BLaER1 (cell line): ENCODE measurements around the gene LILRA2.
A peak's percentile ranks its signal among the peaks of the same experiment; 100 is the strongest.
"Not testable (repeated sequence)": the region's sequence is repeated elsewhere in the genome, so short reads cannot be mapped to it uniquely, and the experiment has no call there.

Source experiments
- H3K27ac ChIP-seq: shearing (Covaris generic); formaldehyde crosslinking; 2 replicates; pipeline ENCODE4 v1.8.1; 2022
- H3K27me3 ChIP-seq: shearing (Covaris generic); formaldehyde crosslinking; 2 replicates; pipeline ENCODE4 v1.8.1; 2022
- H3K36me3 ChIP-seq: shearing (Covaris generic); formaldehyde crosslinking; 2 replicates; pipeline ENCODE4 v1.8.1; 2022
- H3K4me1 ChIP-seq: shearing (Covaris generic); formaldehyde crosslinking; 2 replicates; pipeline ENCODE4 v1.8.1; 2022
- H3K4me2 ChIP-seq: shearing (Covaris generic); formaldehyde crosslinking; 2 replicates; pipeline ENCODE4 v1.8.1; 2022
- H3K4me3 ChIP-seq: shearing (Covaris generic); formaldehyde crosslinking; 2 replicates; pipeline ENCODE4 v1.8.1; 2022
- H3K9ac ChIP-seq: shearing (Covaris generic); formaldehyde crosslinking; 2 replicates; pipeline ENCODE4 v1.8.1; 2022
- H3K9me3 ChIP-seq: shearing (Covaris generic); formaldehyde crosslinking; 2 replicates; pipeline ENCODE4 v1.8.1; 2022
- H4K20me1 ChIP-seq: shearing (Covaris generic); formaldehyde crosslinking; 2 replicates; pipeline ENCODE4 v1.8.1; 2022
- Cebpa-rat ChIP-seq: shearing (Covaris generic); IDR thresholded peaks from 2 replicates; pipeline ENCODE4 v1.8.1; 2022

Gene LILRA2

GRCh38 chr19:54561840-54562239 lies 11.8 kb upstream of the LILRA2 start:
- Histone ChIP-seq H3K9me3 (no peaks in the 10 kb centered on the region), H3K27me3 (no peaks in the 10 kb centered on the region), H4K20me1 (no peaks in the 10 kb centered on the region), H3K4me2 (peak overlapping the region; percentile 33; the same call in 1 of the 2 replicates), H3K4me3 (no peak overlapping the region), H3K27ac (no peak overlapping the region), H3K4me1 (peaks cover 14% of the 10 kb centered on the region; the same call in 1 of the 2 replicates), H3K9ac (no peak overlapping the region), H3K36me3 (no peaks in the 10 kb centered on the region)
- TF ChIP-seq Cebpa-rat = no peak

DNA sequence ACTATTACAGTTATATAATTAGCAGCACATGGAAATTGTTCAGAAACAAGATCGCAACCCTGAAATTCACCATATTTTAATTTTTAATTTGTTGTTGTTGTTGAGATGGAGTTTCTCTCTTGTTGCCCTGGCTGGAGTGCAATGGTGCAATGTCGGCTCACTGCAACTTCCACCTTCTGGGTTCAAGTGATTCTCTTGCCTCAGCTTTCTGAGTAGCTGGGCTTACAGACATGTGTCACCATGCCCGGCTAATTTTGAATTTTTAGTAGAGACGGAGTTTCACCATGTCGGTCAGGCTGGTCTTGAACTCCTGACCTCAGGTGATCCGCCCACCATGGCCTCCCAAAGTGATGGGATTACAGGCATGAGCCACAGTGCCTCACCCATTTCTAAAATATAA lies 10.4 kb upstream of the LILRA2 start:
- H3K27me3 ChIP-seq, H3K4me2 ChIP-seq, H3K4me3 ChIP-seq, H3K9ac ChIP-seq, H3K9me3 ChIP-seq, H3K36me3 ChIP-seq, H3K27ac ChIP-seq, H4K20me1 ChIP-seq: not testable (repeated sequence)
- H3K4me1 ChIP-seq = peaks cover 22% of the 10 kb centered on the region

GRCh38 chr19:54570316-54570715 lies 3.3 kb upstream of the LILRA2 start:
- Histone ChIP-seq H3K27me3 (no peaks in the 10 kb centered on the region), H3K4me2 (no peak overlapping the region), H3K36me3 (peaks cover 7% of the 10 kb centered on the region; the same call in 1 of the 2 replicates), H3K4me1 (peaks cover 74% of the 10 kb centered on the region), H3K9me3 (no peaks in the 10 kb centered on the region), H3K4me3 (no peak overlapping the region), H4K20me1 (no peaks in the 10 kb centered on the region), H3K27ac (no peak overlapping the region), H3K9ac (no peak overlapping the region)
- no peak for TF ChIP-seq Cebpa-rat

DNA sequence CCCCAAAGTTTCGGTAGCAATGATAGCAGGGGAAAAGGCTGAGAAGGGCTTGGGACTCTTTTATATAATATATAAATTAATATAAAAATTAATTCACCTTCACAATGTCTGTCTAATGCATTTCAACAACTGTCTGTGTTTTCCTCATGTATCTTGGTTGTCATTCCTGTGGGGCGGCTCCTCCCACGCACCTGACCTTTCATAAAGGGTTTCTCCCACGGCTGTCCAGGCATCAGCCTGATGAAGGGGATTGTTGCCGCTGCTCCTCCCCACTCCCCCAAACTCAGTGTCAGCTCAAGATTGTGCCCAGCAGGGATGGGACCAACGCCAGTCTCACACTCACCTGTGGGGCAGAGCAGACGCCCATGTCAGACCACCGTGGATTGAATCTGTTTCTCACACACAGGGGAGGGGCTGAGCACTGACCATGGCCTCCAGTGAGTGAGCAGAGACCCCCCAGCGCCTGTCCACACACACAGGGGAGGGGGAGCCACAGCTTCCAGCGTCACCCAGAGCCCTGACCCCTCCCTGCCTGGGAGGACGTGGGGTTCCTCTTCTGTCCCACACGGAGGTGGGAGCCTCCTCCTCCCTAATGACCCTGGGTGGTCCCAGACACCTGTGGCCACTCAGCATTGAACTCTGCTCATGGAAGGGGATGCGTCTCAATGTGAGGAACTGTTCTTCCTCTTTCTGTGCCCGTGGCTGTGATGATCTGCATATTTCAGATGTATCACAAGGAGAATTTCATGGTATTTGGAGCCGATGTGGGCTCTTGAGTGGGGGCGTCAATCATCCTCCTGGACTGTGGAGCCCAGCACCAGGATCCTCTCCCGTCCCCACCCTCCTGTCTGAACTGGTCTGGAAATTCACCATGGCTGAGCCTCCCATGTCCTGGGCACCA lies 1.6 kb upstream of the LILRA2 start:
- H3K4me1 ChIP-seq = peaks cover 83% of the 10 kb centered on the region
- not testable (repeated sequence) for H3K9me3 ChIP-seq
- peaks cover 18% of the 10 kb centered on the region for H3K36me3 ChIP-seq

DNA sequence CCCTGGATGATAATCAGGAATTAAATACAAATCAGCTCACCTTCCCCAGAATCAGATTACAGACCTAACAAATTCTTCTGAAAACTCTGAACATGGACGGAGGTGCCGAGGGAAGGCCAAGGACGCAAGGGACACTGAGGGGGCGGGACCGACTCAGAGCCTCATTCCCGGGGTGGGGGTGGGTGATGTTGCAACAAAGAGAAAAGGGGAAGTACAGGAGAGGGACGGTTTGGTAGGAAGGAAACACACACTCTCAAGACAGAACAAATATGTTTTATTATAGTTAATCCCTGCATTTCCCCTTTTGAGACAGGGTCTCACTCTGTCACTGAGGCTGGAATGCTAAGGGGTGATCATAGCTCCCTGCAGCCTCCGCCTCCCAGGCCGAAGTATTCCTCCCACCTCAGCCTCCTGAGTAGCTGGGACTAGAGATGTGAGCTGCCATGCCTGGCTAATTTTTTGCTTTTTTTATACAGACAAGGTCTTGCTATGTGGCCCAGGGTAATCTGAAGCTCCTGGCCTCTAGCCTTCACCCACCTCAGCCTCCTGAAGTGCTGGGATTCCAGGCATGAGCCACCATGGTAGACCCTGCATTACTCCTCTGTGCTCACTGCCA lies 786 bp upstream of the LILRA2 start:
- Histone ChIP-seq H3K27me3 (no peaks in the 10 kb centered on the region), H3K4me3 (peak overlapping the region; percentile 68), H3K4me1 (peaks cover 86% of the 10 kb centered on the region), H4K20me1 (peaks cover 11% of the 10 kb centered on the region; the same call in 1 of the 2 replicates), H3K27ac (peak overlapping the region; percentile 93), H3K9ac (peak overlapping the region; percentile 84), H3K9me3 (no peaks in the 10 kb centered on the region), H3K4me2 (peak overlapping the region; percentile 99), H3K36me3 (peaks cover 24% of the 10 kb centered on the region)
- peak; percentile 86 for TF ChIP-seq Cebpa-rat

More for the DNA sequence above, 1.6 kb upstream of the LILRA2 start:
- not testable (repeated sequence) for H3K27me3 ChIP-seq, H4K20me1 ChIP-seq
- Histone ChIP-seq H3K4me3 (peak overlapping the region; percentile 68), H3K27ac (peak overlapping the region; percentile 93), H3K9ac (peak overlapping the region; percentile 84), H3K4me2 (peak overlapping the region; percentile 99)

DNA sequence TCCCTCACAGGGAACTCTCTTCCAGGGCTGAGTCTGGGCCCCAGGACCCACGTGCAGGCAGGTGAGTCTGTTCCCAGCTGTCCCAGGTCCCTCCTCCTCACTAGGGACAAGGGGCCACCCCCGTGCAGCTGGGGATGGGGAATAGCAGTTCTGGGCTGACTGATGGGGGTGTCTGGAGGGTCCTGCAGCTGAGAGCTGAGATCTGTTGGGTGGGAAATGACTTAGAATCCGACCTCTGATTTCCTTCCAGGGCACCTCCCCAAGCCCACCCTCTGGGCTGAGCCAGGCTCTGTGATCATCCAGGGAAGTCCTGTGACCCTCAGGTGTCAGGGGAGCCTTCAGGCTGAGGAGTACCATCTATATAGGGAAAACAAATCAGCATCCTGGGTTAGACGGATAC lies 461 bp downstream of the LILRA2 start:
- TF ChIP-seq Cebpa-rat = no peak
- Histone ChIP-seq H3K4me1 (peaks cover 74% of the 10 kb centered on the region), H3K36me3 (peaks cover 33% of the 10 kb centered on the region), H3K9ac (peak overlapping the region; percentile 84), H3K9me3 (peaks cover 11% of the 10 kb centered on the region), H3K4me3 (peak overlapping the region; percentile 68), H4K20me1 (peaks cover 11% of the 10 kb centered on the region; the same call in 1 of the 2 replicates), H3K27me3 (no peaks in the 10 kb centered on the region), H3K27ac (peak overlapping the region; percentile 93), H3K4me2 (peak overlapping the region; percentile 99)

- Histone ChIP-seq H4K20me1 (peaks cover 11% of the 10 kb centered on the region; the same call in 1 of the 2 replicates), H3K4me1 (peaks cover 69% of the 10 kb centered on the region), H3K9me3 (peaks cover 16% of the 10 kb centered on the region)
Measured at GRCh38 chr19:54574527-54575056, 1.0 kb downstream of the LILRA2 start.

GRCh38 chr19:54575205-54575604 lies 1.6 kb downstream of the LILRA2 start:
- Histone ChIP-seq H3K9me3 (peaks cover 21% of the 10 kb centered on the region), H3K27ac (peak overlapping the region; percentile 93; the same call in 1 of the 2 replicates), H3K4me3 (peak overlapping the region; percentile 68; the same call in 1 of the 2 replicates), H3K4me1 (peaks cover 69% of the 10 kb centered on the region), H3K36me3 (peaks cover 38% of the 10 kb centered on the region), H4K20me1 (peaks cover 11% of the 10 kb centered on the region; the same call in 1 of the 2 replicates), H3K9ac (peak overlapping the region; percentile 84), H3K4me2 (peak overlapping the region; percentile 99)
- not testable (repeated sequence) for H3K27me3 ChIP-seq

More at GRCh38 chr19:54574527-54575056, 1.0 kb downstream of the LILRA2 start:
- no peaks in the 10 kb centered on the region for H3K27me3 ChIP-seq
- H3K36me3 ChIP-seq = peaks cover 38% of the 10 kb centered on the region
- H3K9ac ChIP-seq = peak overlapping the region; percentile 84
- peak overlapping the region; percentile 99 for H3K4me2 ChIP-seq
- peak overlapping the region; percentile 93 for H3K27ac ChIP-seq
- H3K4me3 ChIP-seq = peak overlapping the region; percentile 68
- TF ChIP-seq Cebpa-rat = no peak

DNA sequence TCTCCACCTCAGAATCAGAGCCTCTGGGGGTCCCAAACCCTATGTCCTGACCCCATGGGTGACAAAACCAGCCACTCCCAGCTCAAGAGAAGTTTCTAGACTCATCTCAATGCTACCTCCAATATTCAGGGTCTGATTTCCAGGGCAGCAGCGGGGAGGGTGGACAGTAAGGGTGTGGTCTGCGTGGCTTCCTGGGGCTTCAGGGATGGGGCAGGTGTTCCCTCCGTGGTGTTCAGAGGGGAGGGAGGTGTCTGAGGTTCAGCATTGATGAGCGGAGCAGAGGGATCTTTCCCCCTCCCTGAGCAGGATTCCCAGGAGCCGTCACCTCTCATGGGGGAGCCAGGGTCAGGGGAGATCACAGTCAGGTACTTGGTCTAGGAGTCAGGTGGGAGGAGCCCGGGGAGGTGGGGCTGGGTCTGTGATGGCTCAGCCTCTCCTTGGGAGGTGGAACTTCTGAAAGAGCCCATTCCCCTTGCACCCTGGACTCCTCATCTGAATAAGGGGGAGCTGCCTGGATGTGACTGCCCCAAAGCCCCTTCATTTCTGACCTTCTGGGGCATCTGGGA lies 2.9 kb downstream of the LILRA2 start:
- peaks cover 11% of the 10 kb centered on the region; the same call in 1 of the 2 replicates for H4K20me1 ChIP-seq
- H3K4me3 ChIP-seq = no peak overlapping the region
- TF ChIP-seq Cebpa-rat = no peak
- H3K9ac ChIP-seq = no peak overlapping the region
- H3K36me3 ChIP-seq = peaks cover 39% of the 10 kb centered on the region
- peaks cover 60% of the 10 kb centered on the region for H3K4me1 ChIP-seq
- H3K27ac ChIP-seq = peak overlapping the region; percentile 49; the same call in 1 of the 2 replicates
- H3K9me3 ChIP-seq = peaks cover 23% of the 10 kb centered on the region
- H3K4me2 ChIP-seq = peak overlapping the region; percentile 45
- H3K27me3 ChIP-seq = no peaks in the 10 kb centered on the region
